ENCODE data around the gene KRT4.

Gene KRT4

DNA sequence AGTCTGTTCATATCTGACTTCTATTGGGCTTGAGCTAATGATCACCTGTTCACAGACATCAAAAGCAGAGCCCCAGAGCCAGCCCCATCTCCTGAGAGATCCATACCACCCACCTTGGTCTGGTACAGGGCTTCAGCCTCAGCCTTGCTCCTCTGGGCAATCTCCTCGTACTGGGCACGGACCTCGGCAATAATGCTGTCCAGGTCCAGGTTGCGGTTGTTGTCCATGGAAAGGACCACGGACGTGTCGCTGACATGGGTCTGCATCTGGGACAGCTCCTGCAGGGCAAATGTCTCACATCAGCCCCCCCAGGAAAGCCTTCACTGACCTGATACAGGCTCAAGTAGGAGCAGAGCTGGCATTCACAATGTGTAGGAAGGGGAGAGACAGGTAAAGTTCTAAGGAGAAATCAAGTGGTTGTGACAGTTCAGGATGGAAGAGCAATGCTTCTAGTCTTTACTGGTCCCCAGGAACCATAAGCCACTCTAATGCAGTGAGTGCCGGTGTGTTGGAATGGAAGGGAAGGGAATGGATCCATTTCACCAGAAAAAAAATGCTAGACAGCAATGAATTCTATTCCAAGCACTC lies 5.2 kb downstream of the KRT4 start:
- H3K27ac ChIP-seq, result no peak overlapping the region
- no peak overlapping the region for H3K9ac ChIP-seq
- no peak overlapping the region for H3K4me2 ChIP-seq
- TF ChIP-seq Cebpa-rat (IDR thresholded peaks at IDR 0.05), result no peak
- H3K4me3 ChIP-seq, result no peak overlapping the region
- H3K36me3 ChIP-seq, result no peaks in the 10 kb centered on the region
- H4K20me1 ChIP-seq, result no peaks in the 10 kb centered on the region
- H3K4me1 ChIP-seq, result peaks cover 8% of the 10 kb centered on the region; the same call in 1 of the 2 replicates
- no peaks in the 10 kb centered on the region for H3K9me3 ChIP-seq
- H3K27me3 ChIP-seq, result no peaks in the 10 kb centered on the region

- Histone ChIP-seq H3K27me3 (no peaks in the 10 kb centered on the region), H3K9me3 (no peaks in the 10 kb centered on the region), H3K4me1 (peaks cover 8% of the 10 kb centered on the region; the same call in 1 of the 2 replicates), H4K20me1 (no peaks in the 10 kb centered on the region), H3K36me3 (no peaks in the 10 kb centered on the region), H3K9ac (no peak overlapping the region), H3K4me3 (no peak overlapping the region), H3K4me2 (no peak overlapping the region), H3K27ac (no peak overlapping the region)
- no peak for TF ChIP-seq Cebpa-rat (IDR thresholded peaks at IDR 0.05)
Observed at GRCh38 chr12:52807544-52808470, 6.1 kb downstream of the KRT4 start.

DNA sequence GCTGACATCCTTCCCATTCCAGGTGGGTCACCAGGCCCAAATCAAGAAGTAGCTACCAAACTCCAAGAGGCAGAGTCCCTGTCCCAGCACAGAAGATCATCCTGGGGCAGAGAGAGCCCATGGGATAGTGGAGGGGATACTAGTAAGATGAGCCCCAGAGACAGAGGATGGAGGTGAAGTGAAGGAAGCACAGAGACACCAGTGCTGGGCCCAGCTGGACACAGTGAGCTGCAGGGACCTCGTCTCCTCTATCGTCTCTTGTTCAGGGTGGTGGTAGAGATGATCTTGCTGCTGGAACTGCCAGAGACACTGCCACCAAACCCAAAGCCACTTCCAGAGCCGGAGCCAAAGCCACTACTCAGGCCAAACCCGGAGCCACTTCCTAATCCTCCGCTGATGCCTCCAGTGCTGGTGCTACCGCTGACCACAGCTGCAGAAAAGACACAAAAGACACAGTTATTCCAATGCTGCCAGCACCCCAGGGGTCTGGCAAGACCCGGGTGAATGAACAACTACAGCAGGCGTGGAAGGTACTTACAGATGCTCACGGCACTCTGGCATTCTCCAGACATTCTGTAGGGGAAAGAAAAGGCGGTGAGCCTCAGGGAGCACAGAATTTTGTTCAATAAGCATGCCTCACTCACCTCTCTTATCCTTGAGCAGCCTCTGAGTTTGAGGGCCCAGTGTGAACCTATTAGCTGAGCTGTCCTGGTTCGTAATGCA lies 6.9 kb downstream of the KRT4 start:
- Histone ChIP-seq H3K9me3 (no peaks in the 10 kb centered on the region), H3K4me2 (no peak overlapping the region), H3K4me1 (peaks cover 8% of the 10 kb centered on the region; the same call in 1 of the 2 replicates), H4K20me1 (no peaks in the 10 kb centered on the region), H3K4me3 (no peak overlapping the region), H3K27me3 (no peaks in the 10 kb centered on the region), H3K9ac (no peak overlapping the region), H3K27ac (no peak overlapping the region), H3K36me3 (no peaks in the 10 kb centered on the region)
- TF ChIP-seq Cebpa-rat (IDR thresholded peaks at IDR 0.05), result no peak

- no peaks in the 10 kb centered on the region for H3K9me3 ChIP-seq
- H3K4me1 ChIP-seq, result peaks cover 8% of the 10 kb centered on the region; the same call in 1 of the 2 replicates
- H3K4me2 ChIP-seq, result no peak overlapping the region
- H3K4me3 ChIP-seq, result no peak overlapping the region
- no peaks in the 10 kb centered on the region for H3K36me3 ChIP-seq
- H3K27ac ChIP-seq, result no peak overlapping the region
- no peak overlapping the region for H3K9ac ChIP-seq
- H4K20me1 ChIP-seq, result no peaks in the 10 kb centered on the region
- no peak for TF ChIP-seq Cebpa-rat (IDR thresholded peaks at IDR 0.05)
- no peaks in the 10 kb centered on the region for H3K27me3 ChIP-seq
Observed at GRCh38 chr12:52806169-52806811, 7.6 kb downstream of the KRT4 start.

- Histone ChIP-seq H3K9me3 (no peaks in the 10 kb centered on the region), H4K20me1 (no peaks in the 10 kb centered on the region), H3K36me3 (no peaks in the 10 kb centered on the region), H3K27me3 (no peaks in the 10 kb centered on the region), H3K4me2 (no peak overlapping the region), H3K4me3 (no peak overlapping the region), H3K4me1 (peaks cover 8% of the 10 kb centered on the region; the same call in 1 of the 2 replicates), H3K27ac (no peak overlapping the region), H3K9ac (no peak overlapping the region)
- no peak for TF ChIP-seq Cebpa-rat (IDR thresholded peaks at IDR 0.05)
Observed at GRCh38 chr12:52805739-52806138, 8.2 kb downstream of the KRT4 start.

- H3K4me2 ChIP-seq, result peak overlapping the region; percentile 17; the same call in 1 of the 2 replicates
- H4K20me1 ChIP-seq, result no peaks in the 10 kb centered on the region
- H3K4me1 ChIP-seq, result peaks cover 8% of the 10 kb centered on the region; the same call in 1 of the 2 replicates
- no peak overlapping the region for H3K4me3 ChIP-seq
- no peaks in the 10 kb centered on the region for H3K27me3 ChIP-seq
- H3K27ac ChIP-seq, result no peak overlapping the region
- H3K9ac ChIP-seq, result no peak overlapping the region
- no peak for TF ChIP-seq Cebpa-rat (IDR thresholded peaks at IDR 0.05)
- H3K36me3 ChIP-seq, result no peaks in the 10 kb centered on the region
- H3K9me3 ChIP-seq, result no peaks in the 10 kb centered on the region
Observed at GRCh38 chr12:52805000-52805399, 8.9 kb downstream of the KRT4 start.

DNA sequence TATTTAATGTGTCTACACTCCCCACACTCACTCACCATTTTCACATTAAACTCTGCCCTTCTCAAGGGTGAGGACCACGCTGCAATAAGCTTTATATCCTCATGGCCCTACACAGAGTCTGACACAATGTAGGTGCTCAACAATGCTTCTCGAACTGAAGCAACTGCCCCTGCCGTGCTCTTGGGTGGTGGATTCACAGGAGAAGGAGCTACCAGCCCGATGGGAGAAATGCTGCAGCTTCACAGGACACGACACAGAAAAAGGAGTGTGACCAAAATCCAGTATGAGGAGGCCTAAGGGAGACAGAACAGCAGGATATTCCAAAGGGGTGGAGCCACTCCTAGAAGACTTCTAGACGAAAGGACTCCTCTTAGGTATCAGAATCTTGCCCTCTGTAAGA lies 11.5 kb downstream of the KRT4 start:
- Histone ChIP-seq H3K9me3 (no peaks in the 10 kb centered on the region), H3K36me3 (no peaks in the 10 kb centered on the region), H3K4me3 (no peak overlapping the region), H3K4me1 (peaks cover 8% of the 10 kb centered on the region; the same call in 1 of the 2 replicates), H3K27me3 (no peaks in the 10 kb centered on the region), H4K20me1 (no peaks in the 10 kb centered on the region), H3K27ac (no peak overlapping the region), H3K4me2 (no peak overlapping the region), H3K9ac (no peak overlapping the region)
- no peak for TF ChIP-seq Cebpa-rat (IDR thresholded peaks at IDR 0.05)

- no peak for TF ChIP-seq Cebpa-rat (IDR thresholded peaks at IDR 0.05)
- H3K4me3 ChIP-seq, result no peak overlapping the region
- no peaks in the 10 kb centered on the region for H3K9me3 ChIP-seq
- no peaks in the 10 kb centered on the region for H3K36me3 ChIP-seq
- H3K4me2 ChIP-seq, result no peak overlapping the region
- H3K9ac ChIP-seq, result no peak overlapping the region
- H3K4me1 ChIP-seq, result peaks cover 8% of the 10 kb centered on the region; the same call in 1 of the 2 replicates
- H3K27me3 ChIP-seq, result no peaks in the 10 kb centered on the region
- no peaks in the 10 kb centered on the region for H4K20me1 ChIP-seq
- no peak overlapping the region for H3K27ac ChIP-seq
Observed at GRCh38 chr12:52801773-52802172, 12.1 kb downstream of the KRT4 start.

GRCh38 chr12:52800259-52800917 lies 13.5 kb downstream of the KRT4 start:
- H4K20me1 ChIP-seq, result no peaks in the 10 kb centered on the region
- H3K9ac ChIP-seq, result no peak overlapping the region
- H3K4me1 ChIP-seq, result peaks cover 7% of the 10 kb centered on the region; the same call in 1 of the 2 replicates
- no peak overlapping the region for H3K4me3 ChIP-seq
- H3K9me3 ChIP-seq, result no peaks in the 10 kb centered on the region
- no peaks in the 10 kb centered on the region for H3K36me3 ChIP-seq
- TF ChIP-seq Cebpa-rat (IDR thresholded peaks at IDR 0.05), result no peak
- H3K27ac ChIP-seq, result no peak overlapping the region
- H3K27me3 ChIP-seq, result no peaks in the 10 kb centered on the region
- no peak overlapping the region for H3K4me2 ChIP-seq

All from BLaER1 (cell line).